Memory B cell (primary cell): Measurements from ENCODE around the gene ZNF483.
"Not testable (repeated sequence)": the region's sequence is repeated elsewhere in the genome, so short reads cannot be mapped to it uniquely, and the experiment has no call there.

Experiments
- ATAC-seq: fragments of 150-1000 bp; cut with Tn5 transposase; 2 replicates; pipeline ENCODE4 v1.10.0; 2021; ENCODE audit warnings: low read depth, mild to moderate bottlenecking, moderate library complexity
- DNase-seq, 2 donors: peaks; one replicate each; pipeline ENCODE4 v3.0.0; 2022; ENCODE audit warnings: low spot score in 2 of 2
- H3K27ac Mint-ChIP-seq: one replicate; pipeline ENCODE4 v1.8.0; 2022; ENCODE audit warnings: mild to moderate bottlenecking, moderate library complexity, mixed read lengths
- H3K27me3 Mint-ChIP-seq: one replicate; pipeline ENCODE4 v1.8.0; 2022; ENCODE audit warnings: mixed read lengths
- H3K36me3 Mint-ChIP-seq: one replicate; pipeline ENCODE4 v1.8.0; 2022; ENCODE audit warnings: mild to moderate bottlenecking, mixed read lengths
- H3K4me1 Mint-ChIP-seq: one replicate; pipeline ENCODE4 v1.8.0; 2022; ENCODE audit warnings: mixed read lengths
- H3K4me3 Mint-ChIP-seq: one replicate; pipeline ENCODE4 v1.8.0; 2022; ENCODE audit warnings: mild to moderate bottlenecking, moderate library complexity, mixed read lengths
- H3K9me3 Mint-ChIP-seq: one replicate; pipeline ENCODE4 v1.8.0; 2022; ENCODE audit warnings: mixed read lengths

The ZNF483 gene

GRCh38 chr9:111514967-111515366 lies 10.0 kb upstream of the ZNF483 start:
- DNase-seq: no peak
- H3K4me3 Mint-ChIP-seq: no peak overlapping the region
- ATAC-seq: no peak
- H3K27ac Mint-ChIP-seq: no peak overlapping the region
- peaks cover 8% of the 10 kb centered on the region for H3K9me3 Mint-ChIP-seq
- peaks cover under 1% of the 10 kb centered on the region for H3K27me3 Mint-ChIP-seq
- H3K36me3 Mint-ChIP-seq: peaks cover 4% of the 10 kb centered on the region
- peaks cover 3% of the 10 kb centered on the region for H3K4me1 Mint-ChIP-seq

GRCh38 chr9:111516061-111516465 lies 8.9 kb upstream of the ZNF483 start:
- no peak overlapping the region for H3K4me3 Mint-ChIP-seq
- peaks cover 3% of the 10 kb centered on the region for H3K4me1 Mint-ChIP-seq
- ATAC-seq (no peak), DNase-seq (no peak)
- H3K27ac Mint-ChIP-seq: no peak overlapping the region
- peaks cover 5% of the 10 kb centered on the region for H3K36me3 Mint-ChIP-seq
- H3K27me3 Mint-ChIP-seq: peaks cover 6% of the 10 kb centered on the region
- H3K9me3 Mint-ChIP-seq: peaks cover 7% of the 10 kb centered on the region

GRCh38 chr9:111524731-111525055 lies 286 bp upstream of the ZNF483 start:
- Mint-ChIP-seq H3K36me3 (peaks cover 10% of the 10 kb centered on the region), H3K4me3 (peak overlapping the region; percentile 88), H3K4me1 (peaks cover 13% of the 10 kb centered on the region), H3K27me3 (peaks cover 8% of the 10 kb centered on the region), H3K9me3 (peaks cover 2% of the 10 kb centered on the region), H3K27ac (peak overlapping the region; percentile 25)
- ATAC-seq: no peak
- no peak for DNase-seq

DNA sequence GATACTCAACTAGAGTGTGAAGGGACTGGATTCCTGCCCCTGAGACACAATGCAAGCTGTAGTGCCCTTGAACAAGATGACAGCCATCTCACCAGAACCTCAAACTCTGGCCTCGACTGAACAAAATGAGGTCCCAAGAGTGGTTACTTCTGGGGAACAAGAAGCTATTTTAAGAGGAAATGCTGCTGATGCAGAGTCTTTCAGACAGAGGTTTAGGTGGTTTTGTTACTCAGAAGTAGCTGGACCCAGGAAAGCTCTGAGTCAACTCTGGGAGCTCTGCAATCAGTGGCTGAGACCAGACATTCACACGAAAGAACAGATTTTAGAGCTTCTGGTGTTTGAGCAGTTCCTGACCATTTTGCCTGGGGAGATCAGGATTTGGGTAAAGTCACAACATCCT lies 2.4 kb downstream of the ZNF483 start:
- Mint-ChIP-seq H3K36me3 (peaks cover 12% of the 10 kb centered on the region), H3K9me3 (peaks cover 3% of the 10 kb centered on the region), H3K27ac (no peak overlapping the region), H3K4me3 (no peak overlapping the region), H3K27me3 (peaks cover 2% of the 10 kb centered on the region), H3K4me1 (peaks cover 13% of the 10 kb centered on the region)
- DNase-seq (no peak), ATAC-seq (no peak)

DNA sequence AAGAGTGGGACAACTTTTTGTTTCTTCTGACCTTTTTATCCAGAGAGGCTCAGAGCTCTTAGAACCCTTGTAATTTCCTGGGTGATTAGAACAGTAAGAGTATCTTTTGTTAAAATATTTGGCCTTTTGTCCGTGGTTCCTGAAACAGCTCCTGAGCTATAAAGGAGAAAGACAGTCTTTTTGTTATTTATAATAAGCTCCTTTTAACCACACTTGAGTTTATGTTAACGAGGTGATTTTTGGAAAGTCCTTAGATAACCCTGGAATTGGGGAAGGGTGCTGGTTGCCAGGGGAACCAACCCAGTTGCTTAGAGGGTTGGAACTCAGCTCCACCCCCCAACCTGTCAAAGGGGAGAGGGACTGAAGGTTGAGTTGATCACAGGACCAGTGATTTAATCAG lies 4.8 kb downstream of the ZNF483 start:
- H3K36me3 Mint-ChIP-seq: peaks cover 19% of the 10 kb centered on the region
- no peak overlapping the region for H3K4me3 Mint-ChIP-seq
- DNase-seq: no peak
- H3K27me3 Mint-ChIP-seq: peaks cover 2% of the 10 kb centered on the region
- no peak overlapping the region for H3K27ac Mint-ChIP-seq
- peaks cover 6% of the 10 kb centered on the region for H3K9me3 Mint-ChIP-seq
- H3K4me1 Mint-ChIP-seq: peaks cover 8% of the 10 kb centered on the region
- no peak for ATAC-seq

GRCh38 chr9:111531716-111532115 lies 6.7 kb downstream of the ZNF483 start:
- H3K27me3 Mint-ChIP-seq: no peaks in the 10 kb centered on the region
- peaks cover 11% of the 10 kb centered on the region for H3K9me3 Mint-ChIP-seq
- no peak for ATAC-seq
- H3K4me3 Mint-ChIP-seq: no peak overlapping the region
- H3K4me1 Mint-ChIP-seq: no peaks in the 10 kb centered on the region
- DNase-seq: no peak
- no peak overlapping the region for H3K27ac Mint-ChIP-seq
- peaks cover 26% of the 10 kb centered on the region for H3K36me3 Mint-ChIP-seq

DNA sequence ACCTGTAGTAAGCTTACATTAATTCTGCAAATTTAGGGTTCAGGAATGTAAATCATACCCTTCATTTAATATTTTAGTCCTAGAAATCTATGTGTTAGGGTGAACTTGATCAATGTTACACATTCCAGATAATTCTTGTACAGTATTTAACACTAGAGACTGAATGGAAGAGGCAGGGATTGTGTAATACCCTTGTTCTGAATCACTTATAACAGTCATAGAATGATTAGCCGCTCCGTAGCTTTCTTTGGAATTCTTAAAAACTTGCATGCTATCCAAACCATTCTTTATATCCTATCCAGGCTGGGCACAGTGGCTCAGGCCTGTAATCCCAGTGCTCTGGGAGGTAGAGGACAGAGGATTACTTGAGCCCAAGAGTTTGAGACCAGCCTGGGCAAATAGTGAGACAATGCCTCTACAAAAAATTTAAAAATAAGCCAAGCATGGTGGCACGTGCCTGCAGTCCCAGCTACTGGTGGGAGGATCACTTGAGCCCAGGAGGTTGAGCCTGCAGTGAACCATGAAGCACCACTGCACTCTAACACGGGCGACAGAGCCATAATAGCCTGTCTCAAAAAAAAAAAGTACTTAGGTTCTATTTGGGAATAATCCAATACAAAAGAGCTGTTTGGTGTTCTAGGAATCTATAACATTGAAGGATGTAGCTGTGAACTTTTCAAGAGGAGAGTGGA lies 8.3 kb downstream of the ZNF483 start:
- Mint-ChIP-seq H3K9me3 (peaks cover 11% of the 10 kb centered on the region), H3K27ac (no peak overlapping the region), H3K27me3 (no peaks in the 10 kb centered on the region), H3K4me1 (no peaks in the 10 kb centered on the region), H3K4me3 (no peak overlapping the region), H3K36me3 (peaks cover 26% of the 10 kb centered on the region)
- ATAC-seq: no peak
- DNase-seq: no peak

GRCh38 chr9:111542497-111543254 lies 17.7 kb downstream of the ZNF483 start:
- Mint-ChIP-seq H3K27me3 (no peaks in the 10 kb centered on the region), H3K9me3 (peaks cover 26% of the 10 kb centered on the region), H3K4me3 (no peak overlapping the region), H3K36me3 (peaks cover 31% of the 10 kb centered on the region), H3K4me1 (no peaks in the 10 kb centered on the region), H3K27ac (no peak overlapping the region)
- no peak for DNase-seq
- no peak for ATAC-seq

- no peak for ATAC-seq
- Mint-ChIP-seq H3K27me3 (no peaks in the 10 kb centered on the region), H3K4me3 (no peak overlapping the region), H3K36me3 (peaks cover 32% of the 10 kb centered on the region), H3K27ac (no peak overlapping the region), H3K9me3 (peaks cover 28% of the 10 kb centered on the region), H3K4me1 (no peaks in the 10 kb centered on the region)
- DNase-seq: no peak
These were observed 23.6 kb downstream of the ZNF483 start for GRCh38 chr9:111548623-111549022.

DNA sequence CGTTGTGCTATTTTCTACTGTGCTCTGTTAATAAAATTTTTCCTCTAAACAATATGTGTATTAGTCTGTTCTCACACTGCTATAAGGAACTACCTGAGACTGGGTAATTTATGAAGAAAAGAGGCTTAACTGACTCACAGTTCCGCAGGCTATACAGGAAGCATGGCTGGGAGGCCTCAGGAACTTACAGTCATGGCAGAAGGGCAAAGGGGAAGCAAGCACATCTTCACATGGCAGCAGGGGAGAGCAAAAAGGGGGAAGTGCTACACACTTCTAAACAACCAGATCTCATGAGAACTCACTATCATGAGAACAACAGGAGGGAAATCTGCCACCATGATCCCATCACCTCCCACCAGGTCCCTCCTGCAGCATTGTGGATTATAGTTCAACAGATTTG lies 30.4 kb downstream of the ZNF483 start:
- Mint-ChIP-seq H3K36me3 (peaks cover 30% of the 10 kb centered on the region), H3K9me3 (peaks cover 21% of the 10 kb centered on the region)
- not testable (repeated sequence) for DNase-seq, H3K4me1 Mint-ChIP-seq, H3K27ac Mint-ChIP-seq, ATAC-seq, H3K4me3 Mint-ChIP-seq, H3K27me3 Mint-ChIP-seq

DNA sequence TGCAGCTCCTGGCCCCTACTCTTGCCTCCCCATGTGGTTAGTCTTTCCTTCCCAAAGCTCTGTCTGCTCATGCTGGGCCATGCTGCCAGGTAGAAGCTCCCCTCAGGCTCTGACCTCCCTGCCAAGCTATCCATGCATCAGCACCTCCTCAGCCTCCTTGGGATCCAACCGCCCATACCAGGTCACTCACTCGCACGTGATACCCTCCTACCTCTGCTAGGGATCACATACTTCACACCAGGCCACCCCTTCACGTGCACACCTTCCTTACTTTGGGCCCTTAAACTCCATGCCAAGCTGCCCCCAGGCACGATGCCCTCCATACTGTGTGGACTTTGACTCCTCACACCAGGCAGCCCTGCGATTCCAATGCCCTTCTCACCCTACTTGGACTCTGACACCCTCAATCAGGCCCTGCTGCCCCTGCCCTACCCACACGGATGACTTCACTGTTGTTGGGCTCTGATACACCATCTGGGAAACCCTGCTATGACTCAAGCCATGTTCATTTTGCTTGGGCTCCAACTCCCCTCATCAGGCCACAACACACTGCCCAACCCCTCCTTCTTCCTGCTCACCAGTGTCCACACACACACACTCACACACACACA lies 34.1 kb downstream of the ZNF483 start:
- Mint-ChIP-seq H3K36me3 (peaks cover 22% of the 10 kb centered on the region), H3K9me3 (peaks cover 20% of the 10 kb centered on the region), H3K27ac (no peak overlapping the region), H3K4me3 (no peak overlapping the region), H3K27me3 (peaks cover 3% of the 10 kb centered on the region), H3K4me1 (no peaks in the 10 kb centered on the region)
- ATAC-seq (no peak), DNase-seq (no peak)

DNA sequence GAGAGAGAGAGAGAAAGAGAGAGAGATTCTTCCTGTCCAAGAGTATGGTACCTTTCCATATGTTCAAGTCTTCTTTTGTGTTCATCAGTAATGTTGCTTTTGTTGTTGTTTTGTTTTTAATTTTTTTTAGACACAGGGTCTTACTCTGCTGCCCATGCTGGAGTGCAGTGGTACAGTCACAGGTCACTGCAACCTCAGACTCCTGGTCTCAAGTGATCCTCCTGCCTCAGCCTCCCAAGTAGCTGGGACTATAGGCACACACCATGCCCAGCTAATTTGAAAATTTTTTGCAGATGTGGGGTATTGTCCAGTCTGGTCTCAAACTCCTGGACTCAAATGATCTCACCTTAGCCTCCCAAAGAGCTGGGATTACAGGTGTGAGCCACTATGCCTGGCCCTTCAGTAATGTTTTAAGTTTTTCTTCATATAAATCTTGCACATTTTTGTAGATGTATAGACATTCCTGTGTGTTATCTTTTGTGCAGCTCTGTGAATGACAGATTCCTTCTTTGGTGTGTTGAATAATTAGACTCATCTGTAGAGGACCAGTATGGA lies 36.3 kb downstream of the ZNF483 start:
- ATAC-seq (no peak), DNase-seq (no peak)
- no peak overlapping the region for H3K27ac Mint-ChIP-seq
- H3K27me3 Mint-ChIP-seq: peaks cover 3% of the 10 kb centered on the region
- H3K4me3 Mint-ChIP-seq: no peak overlapping the region
- peaks cover 12% of the 10 kb centered on the region for H3K9me3 Mint-ChIP-seq
- no peaks in the 10 kb centered on the region for H3K4me1 Mint-ChIP-seq
- H3K36me3 Mint-ChIP-seq: peaks cover 12% of the 10 kb centered on the region

DNA sequence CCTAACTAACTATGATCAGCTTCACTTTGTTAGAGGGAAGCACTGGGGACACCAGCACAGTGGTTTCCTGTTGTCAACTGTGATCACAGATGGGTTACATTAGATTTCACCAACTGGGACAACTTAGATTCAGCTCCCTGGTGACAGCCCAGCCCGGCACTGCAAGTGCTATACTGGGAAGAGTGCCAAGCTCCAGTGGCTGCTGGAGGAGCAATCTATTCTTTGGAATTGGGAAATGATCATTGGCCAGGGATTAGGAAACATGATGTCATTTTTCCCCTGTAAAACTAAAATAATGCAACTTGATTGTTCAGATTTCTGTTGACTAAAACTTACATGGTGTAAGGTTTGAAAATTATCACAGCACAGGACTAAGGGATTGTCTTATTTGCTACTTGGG lies 41.3 kb downstream of the ZNF483 start:
- H3K4me3 Mint-ChIP-seq: no peak overlapping the region
- H3K36me3 Mint-ChIP-seq: peaks cover 11% of the 10 kb centered on the region
- no peak for ATAC-seq
- H3K27me3 Mint-ChIP-seq: peaks cover 5% of the 10 kb centered on the region
- H3K4me1 Mint-ChIP-seq: no peaks in the 10 kb centered on the region
- H3K27ac Mint-ChIP-seq: no peak overlapping the region
- H3K9me3 Mint-ChIP-seq: peaks cover 22% of the 10 kb centered on the region
- no peak for DNase-seq

- not testable (repeated sequence) for H3K27me3 Mint-ChIP-seq, DNase-seq, ATAC-seq, H3K27ac Mint-ChIP-seq, H3K36me3 Mint-ChIP-seq, H3K4me1 Mint-ChIP-seq, H3K4me3 Mint-ChIP-seq
- peaks cover 20% of the 10 kb centered on the region for H3K9me3 Mint-ChIP-seq
These were observed 43.1 kb downstream of the ZNF483 start for GRCh38 chr9:111568127-111568526.
